Chondrocyte (in vitro differentiated cells): Measurements from ENCODE around the gene LCN6. TPM values are rescaled to one million over a fixed set of nuclear protein-coding genes. Genes with fewer than 3 reads are reported as not detected.
A peak's percentile ranks its signal among the peaks of the same experiment; 100 is the strongest.
"Not testable (repeated sequence)": the region's sequence is repeated elsewhere in the genome, so short reads cannot be mapped to it uniquely, and the experiment has no call there.

Experiments used
- DNase-seq: peaks from one replicate; pipeline ENCODE4 v3.0.0; 2021; ENCODE audit warnings: mixed read lengths, low spot score
- H3K27ac Mint-ChIP-seq: one replicate; pipeline ENCODE4 v1.8.0; 2021; ENCODE audit warnings: mild to moderate bottlenecking, moderate library complexity, mixed read lengths; ENCODE audit not compliant: unreplicated experiment
- H3K27me3 Mint-ChIP-seq: 2 replicates; pipeline ENCODE4 v1.8.0; 2021; ENCODE audit warnings: low read depth, mixed read lengths
- H3K36me3 Mint-ChIP-seq: 2 replicates; pipeline ENCODE4 v1.8.0; 2021; ENCODE audit warnings: low read depth, mixed read lengths
- H3K4me1 Mint-ChIP-seq: 2 replicates; pipeline ENCODE4 v1.8.0; 2021; ENCODE audit warnings: low read depth, mild to moderate bottlenecking, mixed read lengths
- H3K4me3 Mint-ChIP-seq: one replicate; pipeline ENCODE4 v1.8.0; 2021; ENCODE audit warnings: mild to moderate bottlenecking, moderate library complexity, mixed read lengths; ENCODE audit not compliant: unreplicated experiment
- H3K9me3 Mint-ChIP-seq: 2 replicates; pipeline ENCODE4 v1.8.0; 2021; ENCODE audit warnings: low read depth, mixed read lengths
- CTCF ChIP-seq: fragments of 200-600 bp; sonication (generic); IDR thresholded peaks from 2 replicates; pipeline ENCODE4 v1.5.0; 2021; ENCODE audit warnings: antibody characterized with exemption, mild to moderate bottlenecking, moderate library complexity
- total RNA-seq: library from RNA; stranded (reverse); gene quantifications from 3 replicates; pipeline ENCODE4 v1.2.1, GENCODE V29; 2021

The LCN6 gene
- total RNA-seq, 1 donor from 2014 or later = not detected

DNA sequence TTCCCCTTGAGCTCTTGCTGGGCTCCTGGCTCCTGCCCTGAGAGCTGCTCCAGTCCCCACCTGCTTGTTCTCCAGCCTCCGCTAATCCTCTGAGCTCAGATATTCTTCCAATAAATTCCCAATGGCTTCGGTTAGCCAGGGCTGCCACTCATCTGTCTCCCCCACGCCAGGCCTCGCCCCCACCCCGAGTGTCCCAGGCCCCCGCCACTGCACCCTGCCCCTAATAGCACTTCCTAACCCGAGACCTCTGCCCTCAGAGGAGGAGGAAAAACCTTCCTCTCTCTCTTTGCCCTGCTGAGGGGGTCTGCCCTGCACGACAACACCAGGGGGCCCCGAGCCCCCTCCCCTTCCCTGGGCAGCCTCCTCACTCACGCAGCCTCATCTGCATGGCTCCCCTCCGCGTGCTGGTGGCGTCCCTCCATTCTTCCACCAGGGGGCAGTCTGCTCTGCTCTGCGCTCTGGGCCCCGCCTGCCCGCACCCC is 21.4 kb upstream of the LCN6 start:
- peak; percentile 36 for DNase-seq
- H3K9me3 Mint-ChIP-seq = peaks cover 11% of the 10 kb centered on the region
- TF ChIP-seq CTCF = peak; percentile 71
- peaks cover 16% of the 10 kb centered on the region for H3K27me3 Mint-ChIP-seq
- H3K36me3 Mint-ChIP-seq = peaks cover 1% of the 10 kb centered on the region
- H3K4me1 Mint-ChIP-seq = peaks cover 2% of the 10 kb centered on the region
- H3K4me3 Mint-ChIP-seq = no peak overlapping the region
- H3K27ac Mint-ChIP-seq = no peak overlapping the region

- TF ChIP-seq CTCF = peak; percentile 77
- DNase-seq = peak; percentile 57
- not testable (repeated sequence) for H3K27ac Mint-ChIP-seq, H3K4me3 Mint-ChIP-seq, H3K4me1 Mint-ChIP-seq, H3K36me3 Mint-ChIP-seq, H3K9me3 Mint-ChIP-seq
- peaks cover 16% of the 10 kb centered on the region for H3K27me3 Mint-ChIP-seq
These were observed 18.2 kb upstream of the LCN6 start for GRCh38 chr9:136766410-136767120.

DNA sequence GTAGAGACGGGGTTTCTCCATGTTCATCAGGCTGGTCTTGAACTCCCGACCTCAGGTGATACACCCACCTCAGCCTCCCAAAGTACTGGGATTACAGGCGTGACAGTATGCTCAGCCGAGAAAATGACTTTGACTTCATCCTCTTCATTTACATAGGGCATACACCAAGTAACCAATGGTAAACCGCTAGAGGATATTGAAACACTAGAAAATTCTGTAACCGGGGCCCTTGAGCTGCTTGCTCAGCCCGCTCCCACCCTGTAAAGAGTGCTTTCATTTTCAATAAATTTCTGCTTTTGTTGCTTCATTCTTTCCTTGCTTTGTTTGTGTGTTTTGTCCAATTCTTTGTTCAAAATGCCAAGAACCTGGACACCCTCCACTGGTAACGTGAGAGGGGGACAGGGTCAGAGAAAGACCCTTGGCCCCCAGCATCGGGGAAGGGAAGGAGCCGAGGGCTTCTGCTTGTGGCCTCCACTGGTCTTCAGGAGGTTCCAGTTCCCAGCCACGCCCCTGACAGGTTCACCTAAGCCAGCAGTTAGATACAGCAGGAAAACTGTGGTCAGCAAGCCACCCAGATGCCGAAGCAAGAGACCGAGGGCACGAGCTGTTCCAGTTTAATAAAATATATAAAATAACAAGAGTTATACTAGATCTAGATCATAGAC is 17.6 kb upstream of the LCN6 start:
- not testable (repeated sequence) for H3K4me3 Mint-ChIP-seq, H3K36me3 Mint-ChIP-seq, H3K27ac Mint-ChIP-seq, H3K4me1 Mint-ChIP-seq, H3K9me3 Mint-ChIP-seq
- peak; percentile 41 for DNase-seq
- peaks cover 16% of the 10 kb centered on the region for H3K27me3 Mint-ChIP-seq

DNA sequence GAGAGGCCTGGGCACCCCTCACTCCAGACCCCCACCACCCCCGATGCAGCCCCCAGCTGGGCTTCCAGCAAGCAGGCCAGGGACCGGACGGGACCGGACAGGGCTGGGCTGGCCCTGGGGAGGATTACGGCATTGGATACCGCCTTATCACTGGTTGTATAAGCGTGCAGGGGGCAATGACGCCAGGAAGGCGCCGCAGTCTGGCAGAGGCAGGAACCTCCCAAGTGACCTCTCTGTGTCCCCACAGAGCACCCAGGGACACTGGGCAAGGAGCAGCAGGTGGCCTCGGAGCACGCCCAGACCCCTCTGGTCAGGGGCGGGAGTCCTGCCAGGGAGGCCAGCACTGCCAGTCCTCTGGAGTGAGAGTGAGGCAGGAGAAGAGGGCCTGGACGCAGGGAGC is 16.7 kb upstream of the LCN6 start:
- Mint-ChIP-seq H3K4me1 (peaks cover 3% of the 10 kb centered on the region), H3K4me3 (no peak overlapping the region), H3K27ac (no peak overlapping the region), H3K36me3 (no peaks in the 10 kb centered on the region), H3K9me3 (no peaks in the 10 kb centered on the region), H3K27me3 (peaks cover 15% of the 10 kb centered on the region)
- peak; percentile 79 for DNase-seq
- TF ChIP-seq CTCF = no peak

DNA sequence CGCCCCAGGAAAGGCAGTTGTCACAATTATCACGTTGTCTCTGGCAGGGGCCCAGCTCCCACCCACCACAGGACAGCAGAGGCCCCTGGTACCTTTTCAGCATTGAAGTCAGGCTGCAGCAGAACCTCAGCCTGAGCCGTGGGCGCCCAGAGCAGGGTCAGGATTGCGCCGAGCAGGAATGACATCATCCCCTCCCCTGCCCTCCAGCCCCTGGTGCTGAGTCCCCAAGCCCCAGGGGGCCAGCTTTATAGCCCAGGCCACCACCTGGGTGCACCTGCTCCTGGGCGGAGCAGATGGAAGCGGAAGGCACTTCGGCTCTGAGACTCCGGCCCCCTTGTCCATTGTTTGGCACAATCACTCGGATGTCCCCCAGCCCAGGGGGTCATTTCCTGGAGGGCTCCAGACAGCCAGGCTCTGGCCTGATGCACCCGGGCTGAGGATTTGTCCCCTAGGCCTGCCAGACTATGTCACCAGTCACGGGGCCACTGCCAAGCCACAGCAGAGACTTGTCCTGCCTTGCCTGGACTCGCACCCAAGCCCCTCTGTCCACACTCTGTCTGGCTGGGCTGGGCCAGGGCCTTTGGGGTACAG is 16.1 kb upstream of the LCN6 start, which contains the start of gene LCN15:
Gene LCN15 (minus strand): TSS at position 218 of the 591 bp plus-strand sequence. CDS start 30 bp downstream, at position 188.
- H3K9me3 Mint-ChIP-seq = no peaks in the 10 kb centered on the region
- H3K27ac Mint-ChIP-seq = no peak within 1 kb of the TSS
- H3K4me1 Mint-ChIP-seq = peaks cover 3% of the 10 kb centered on the region
- peak; percentile 79 for DNase-seq
- TF ChIP-seq CTCF = no peak
- H3K36me3 Mint-ChIP-seq = no peaks in the 10 kb centered on the region
- H3K4me3 Mint-ChIP-seq = no peak within 1 kb of the TSS
- H3K27me3 Mint-ChIP-seq = peaks cover 13% of the 10 kb centered on the region
